GM12874 (cell line): ENCODE measurements around the gene FGR.
A peak's percentile ranks its signal among the peaks of the same experiment; 100 is the strongest.

Source experiments
- CTCF ChIP-seq: IDR thresholded peaks from 2 replicates; pipeline ENCODE4 v1.5.1; 2011; ENCODE audit warnings: low read depth, mild to moderate bottlenecking, control low read depth, low read length, moderate library complexity; ENCODE audit not compliant: insufficient read depth

FGR gene

GRCh38 chr1:27583479-27583878 lies 51.5 kb downstream of the FGR start:
- no peak for TF ChIP-seq CTCF

GRCh38 chr1:27581823-27582243 lies 53.2 kb downstream of the FGR start:
- no peak for TF ChIP-seq CTCF

- TF ChIP-seq CTCF, result no peak
Observed at GRCh38 chr1:27577504-27578188, 57.3 kb downstream of the FGR start.

GRCh38 chr1:27576806-27577227 lies 58.2 kb downstream of the FGR start:
- no peak for TF ChIP-seq CTCF

GRCh38 chr1:27575840-27576331 lies 59.1 kb downstream of the FGR start:
- TF ChIP-seq CTCF, result peak; percentile 28; the same call in 1 of the 2 replicates

GRCh38 chr1:27574871-27575831 lies 59.8 kb downstream of the FGR start:
- peak; percentile 39 for TF ChIP-seq CTCF

- TF ChIP-seq CTCF, result no peak
Observed at GRCh38 chr1:27574001-27574781, 60.8 kb downstream of the FGR start.
